SK-N-SH treated with all-trans-retinoic acid at 6 μM for 48 hours (cell line): ENCODE measurements around the gene PLXNC1.

Experiments
- ATAC-seq: fragments of 200-7000 bp; cut with Tn5 transposase; 3 replicates; pipeline ENCODE4 v1.9.1; 2020; ENCODE audit warnings: mild to moderate bottlenecking, moderate library complexity
- ARNTL ChIP-seq: fragments of 450-650 bp; formaldehyde crosslinking; IDR thresholded peaks from 2 replicates; pipeline ENCODE4 v1.5.0; 2020; ENCODE audit warnings: low read depth, mild to moderate bottlenecking, moderate library complexity, borderline replicate concordance
- BACH2 ChIP-seq: fragments of 250-450 bp; sonication (Bioruptor Pico); IDR thresholded peaks from 2 replicates; pipeline ENCODE4 v1.9.0; 2021; ENCODE audit warnings: mild to moderate bottlenecking, borderline replicate concordance
- CREB5 ChIP-seq: fragments of 250-450 bp; sonication (Bioruptor Pico); IDR thresholded peaks from 2 replicates; pipeline ENCODE4 v1.5.1; 2020; ENCODE audit warnings: low read depth, mild to moderate bottlenecking, moderate library complexity
- CSDC2 ChIP-seq: fragments of 250-450 bp; sonication (Bioruptor Pico); IDR thresholded peaks from 2 replicates; pipeline ENCODE4 v1.5.0; 2020; ENCODE audit warnings: mild to moderate bottlenecking, moderate library complexity
- CSRNP3 ChIP-seq: fragments of 250-450 bp; sonication (Bioruptor Pico); IDR thresholded peaks from 2 replicates; pipeline ENCODE4 v1.5.1; 2021; ENCODE audit warnings: mild to moderate bottlenecking, moderate library complexity
- ESRRG ChIP-seq: fragments of 250-450 bp; sonication (Bioruptor Pico); IDR thresholded peaks from 2 replicates; pipeline ENCODE4 v1.6.1; 2021; ENCODE audit warnings: mild to moderate bottlenecking
- GLIS3 ChIP-seq: fragments of 250-450 bp; sonication (Bioruptor Pico); IDR thresholded peaks from 2 replicates; pipeline ENCODE4 v1.5.0; 2020; ENCODE audit warnings: mild to moderate bottlenecking, moderate library complexity
- ISL1 ChIP-seq: fragments of 250-450 bp; sonication (Bioruptor Pico); IDR thresholded peaks from 2 replicates; pipeline ENCODE4 v2.1.2; 2022; ENCODE audit warnings: mild to moderate bottlenecking, moderate library complexity
- OSR1 ChIP-seq: fragments of 250-450 bp; sonication (Bioruptor Pico); IDR thresholded peaks from 2 replicates; pipeline ENCODE4 v1.8.0; 2022; ENCODE audit warnings: moderate library complexity, mild to moderate bottlenecking, inconsistent platforms
- PATZ1 ChIP-seq: fragments of 250-450 bp; sonication (Bioruptor Pico); IDR thresholded peaks from 2 replicates; pipeline ENCODE4 v1.8.0; 2020; ENCODE audit warnings: mild to moderate bottlenecking, moderate library complexity, borderline replicate concordance
- PPARA ChIP-seq: fragments of 250-450 bp; sonication (Bioruptor Pico); IDR thresholded peaks from 2 replicates; pipeline ENCODE4 v1.5.0; 2020; ENCODE audit warnings: mild to moderate bottlenecking, borderline replicate concordance
- RARB ChIP-seq: fragments of 250-450 bp; sonication (Bioruptor Pico); IDR thresholded peaks from 2 replicates; pipeline ENCODE4 v1.8.0; 2021; ENCODE audit warnings: mild to moderate bottlenecking, moderate library complexity
- SNAI2 ChIP-seq: fragments of 250-450 bp; sonication (Bioruptor Pico); IDR thresholded peaks from 2 replicates; pipeline ENCODE4 v1.5.0; 2020; ENCODE audit warnings: mild to moderate bottlenecking, moderate library complexity
- TCF4 ChIP-seq: fragments of 250-450 bp; sonication (Bioruptor Pico); IDR thresholded peaks from 2 replicates; pipeline ENCODE4 v1.8.0; 2021; ENCODE audit warnings: mild to moderate bottlenecking, moderate library complexity, borderline replicate concordance
- TOX ChIP-seq: fragments of 250-450 bp; sonication (Bioruptor Pico); IDR thresholded peaks from 2 replicates; pipeline ENCODE4 v1.8.0; 2021; ENCODE audit warnings: mild to moderate bottlenecking, moderate library complexity, borderline replicate concordance
- TSHZ2 ChIP-seq: fragments of 250-450 bp; sonication (Bioruptor Pico); IDR thresholded peaks from 2 replicates; pipeline ENCODE4 v1.5.0; 2020; ENCODE audit warnings: mild to moderate bottlenecking, moderate library complexity
- ZC3H10 ChIP-seq: fragments of 250-450 bp; sonication (Bioruptor Pico); IDR thresholded peaks from 2 replicates; pipeline ENCODE4 v1.5.1; 2021; ENCODE audit warnings: mild to moderate bottlenecking, moderate library complexity
- ZFP3 ChIP-seq: fragments of 250-450 bp; sonication (Bioruptor Pico); IDR thresholded peaks from 2 replicates; pipeline ENCODE4 v1.5.0; 2020; ENCODE audit warnings: mild to moderate bottlenecking, moderate library complexity
- ZFP30 ChIP-seq: fragments of 450-650 bp; formaldehyde crosslinking; IDR thresholded peaks from 2 replicates; pipeline ENCODE4 v1.5.0; 2022; ENCODE audit warnings: mild to moderate bottlenecking, moderate library complexity
- ZNF565 ChIP-seq: fragments of 450-650 bp; formaldehyde crosslinking; conservative IDR thresholded peaks from 2 replicates; pipeline ENCODE4 v1.5.0; 2020; ENCODE audit warnings: low read depth, mild to moderate bottlenecking, moderate library complexity
- ZNF70 ChIP-seq: fragments of 450-650 bp; formaldehyde crosslinking; IDR thresholded peaks from 2 replicates; pipeline ENCODE4 v1.5.0; 2020; ENCODE audit warnings: mild to moderate bottlenecking, moderate library complexity
- ZNF8 ChIP-seq: fragments of 450-650 bp; formaldehyde crosslinking; IDR thresholded peaks from 2 replicates; pipeline ENCODE4 v1.5.0; 2020; ENCODE audit warnings: mild to moderate bottlenecking, moderate library complexity

The PLXNC1 gene

GRCh38 chr12:94143438-94143837, 4.9 kb upstream of the PLXNC1 start:
- TF ChIP-seq SNAI2 (CRISPR knock-in tag): no peak
- no peak for TF ChIP-seq ARNTL (CRISPR knock-in tag)
- no peak for TF ChIP-seq ESRRG
- no peak for TF ChIP-seq TCF4 (CRISPR knock-in tag)
- no peak for TF ChIP-seq ZFP30 (CRISPR knock-in tag)
- no peak for TF ChIP-seq BACH2 (CRISPR knock-in tag)
- no peak for TF ChIP-seq TOX (CRISPR knock-in tag)
- no peak for TF ChIP-seq GLIS3 (CRISPR knock-in tag)
- TF ChIP-seq CSDC2 (CRISPR knock-in tag): no peak
- TF ChIP-seq TSHZ2 (CRISPR knock-in tag): no peak
- TF ChIP-seq OSR1: no peak
- TF ChIP-seq RARB: no peak
- TF ChIP-seq, all 23 proteins: peak for 0
- no peak for ATAC-seq

- ATAC-seq: no peak
- TF ChIP-seq ZNF70 (CRISPR knock-in tag): no peak
- TF ChIP-seq PPARA (CRISPR knock-in tag): no peak
- TF ChIP-seq ZNF8 (CRISPR knock-in tag): no peak
- TF ChIP-seq RARB: no peak
- TF ChIP-seq SNAI2 (CRISPR knock-in tag): no peak
- TF ChIP-seq CSDC2 (CRISPR knock-in tag): no peak
- no peak for TF ChIP-seq BACH2 (CRISPR knock-in tag)
- no peak for TF ChIP-seq ESRRG
- TF ChIP-seq ISL1 (CRISPR knock-in tag): no peak
- no peak for TF ChIP-seq CSRNP3 (CRISPR knock-in tag)
- TF ChIP-seq ZNF565 (CRISPR knock-in tag): no peak
Observed at GRCh38 chr12:94143951-94144350, 4.4 kb upstream of the PLXNC1 start.

- no peak for ATAC-seq
- TF ChIP-seq GLIS3 (CRISPR knock-in tag) (no peak), ZNF8 (CRISPR knock-in tag) (no peak), ESRRG (no peak), PPARA (CRISPR knock-in tag) (no peak), BACH2 (CRISPR knock-in tag) (no peak)
Observed at GRCh38 chr12:94144781-94145180, 3.6 kb upstream of the PLXNC1 start.

GRCh38 chr12:94145191-94145983, 3.0 kb upstream of the PLXNC1 start:
- TF ChIP-seq ZNF70 (CRISPR knock-in tag) (peak; percentile 69), RARB (no peak)
- peak; percentile 27; the same call in 2 of the 3 replicates for ATAC-seq

GRCh38 chr12:94146166-94146936, 2.0 kb upstream of the PLXNC1 start:
- no peak for ATAC-seq
- TF ChIP-seq ZFP3: no peak
- TF ChIP-seq CREB5 (CRISPR knock-in tag): no peak
- no peak for TF ChIP-seq PATZ1 (CRISPR knock-in tag)
- TF ChIP-seq CSRNP3 (CRISPR knock-in tag): no peak
- no peak for TF ChIP-seq ZC3H10 (CRISPR knock-in tag)
- no peak for TF ChIP-seq ZNF70 (CRISPR knock-in tag)
- TF ChIP-seq TOX (CRISPR knock-in tag): no peak
- no peak for TF ChIP-seq RARB
- TF ChIP-seq ZNF8 (CRISPR knock-in tag): no peak
- TF ChIP-seq CSDC2 (CRISPR knock-in tag): no peak
- no peak for TF ChIP-seq OSR1
- no peak for TF ChIP-seq ESRRG
